Heart left ventricle (tissue), 16 donors: Measurements from ENCODE around the gene TEDC1. TPM values are rescaled to one million over a fixed set of nuclear protein-coding genes. Genes with fewer than 3 reads are reported as not detected.

Experiments used
- ATAC-seq, 4 donors: fragments of 200-7000 bp; cut with Tn5 transposase; one replicate each; pipeline ENCODE4 v1.9.1; 2020 to 2022; ENCODE audit warnings: moderate library complexity in 4 of 4, mild to moderate bottlenecking in 3 of 4, moderate number of reproducible peaks in 1 of 4
- DNase-seq, 5 donors: peaks; one replicate each; pipeline ENCODE4 v3.0.0-alpha.2; 2020
- H3K27ac ChIP-seq, 12 donors: fragments of 200-600 bp; sonication (generic) in 4 of 12; one replicate each; pipeline versions ENCODE4 v1.5.0 to v1.8.0; 2016 to 2022; ENCODE audit warnings: mild to moderate bottlenecking in 2 of 12
- H3K27me3 ChIP-seq, 9 donors: fragments of 200-600 bp; sonication (generic) in 2 of 9; one replicate each; pipeline versions ENCODE4 v1.5.1 to v1.8.0; 2016 to 2022; ENCODE audit warnings: mild to moderate bottlenecking in 3 of 9
- H3K36me3 ChIP-seq, 9 donors: fragments of 200-600 bp; sonication (generic) in 2 of 9; one replicate each; pipeline versions ENCODE4 v1.5.0 to v1.8.0; 2018 to 2022; ENCODE audit warnings: mild to moderate bottlenecking in 2 of 9
- H3K4me1 ChIP-seq, 12 donors: fragments of 200-600 bp; sonication (generic) in 4 of 12; one replicate each; pipeline versions ENCODE4 v1.5.0 to v1.8.0; 2016 to 2022; ENCODE audit warnings: mild to moderate bottlenecking in 3 of 12
- H3K4me3 ChIP-seq, 12 donors: fragments of 200-600 bp; sonication (generic) in 4 of 12; one replicate each; pipeline versions ENCODE4 v1.5.0 to v1.8.0; 2017 to 2022; ENCODE audit warnings: mild to moderate bottlenecking in 9 of 12, moderate library complexity in 4 of 12
- H3K9me3 ChIP-seq, 12 donors: fragments of 200-600 bp; sonication (generic) in 4 of 12; one replicate each; pipeline versions ENCODE4 v1.5.0 to v1.8.0; 2016 to 2022; ENCODE audit warnings: mild to moderate bottlenecking in 1 of 12
- POLR2A ChIP-seq, 2 donors: fragments of 450-650 bp; IDR thresholded peaks; one replicate each; pipeline ENCODE4 v1.6.1; 2017; ENCODE audit warnings: antibody characterized with exemption in 2 of 2, mild to moderate bottlenecking in 2 of 2, moderate library complexity in 2 of 2
- WGBS, 4 donors: extraction: QIAGEN DNeasy Blood & Tissue Kit in 2 of 4; methylation state at CpG; one replicate each; pipeline versions ENCODE4 v1.1.5 to v1.1.7; 2013 to 2018; 5-methylcytosine and 5-hydroxymethylcytosine counted together
- intact Hi-C, 10 donors: fragments of 100-400 bp; cut with DNase I; formaldehyde crosslinking; loops; one replicate each; pipeline versions ENCODE4 v1.11.1 to v1.14.2; 2022
- polyA plus RNA-seq, 2 donors: library from polyadenylated mRNA; stranded (reverse); fragments of 200-250 nt; gene quantifications; one replicate each; pipeline ENCODE4 v1.2.3, GENCODE V29; 2013
- total RNA-seq, 9 donors: library from RNA; depleted of rRNA in 2 of 9; stranded (reverse); fragments of >200 nt in 2 of 9; fragmentation: NEBNext Ultra II Directional in 3 of 9; extraction: Animal tissue kit (Norgen Biotek cat#: 25700) in 3 of 9; gene quantifications; one replicate each; pipeline versions ENCODE4 v1.1.0 to v1.2.4, GENCODE V29; 2016 to 2023
- TF ChIP-seq, protein P1 (sequence below), 12 donors: fragments of 200-600 bp; sonication (generic) in 4 of 12; IDR thresholded peaks; one replicate each; pipeline versions ENCODE4 v1.5.0 to v1.8.0; 2018 to 2022; ENCODE audit warnings: antibody characterized with exemption in 12 of 12, mild to moderate bottlenecking in 5 of 12
- donor health status: ischemic (EF 13 %, LVEDD 7.1; RV severe dilation, severe dysfunction).
- donor health status: healthy with polysubstance abuse.
- donor health status: DM: no; HTN: yes; CAD: no.
- donor health status: DM: no; HTN: no; CAD: no.
- donor health status: ischemic (EF 25% LVEDD 6.9; RV normal size, moderate dysfunction).
- donor health status: ischemic (EF 25% LVEDD 5.7; RV mildly dilated, moderate dysfunction).
- donor health status: healthy.
- donor health status: DM: yes; HTN: yes; CAD: no.
- donor health status: ischemic (EF 35%, LVEDD 5.7; RV mildly dilated, moderate dysfunction).
- donor health status: nonischemic (EF 11% LVEDD 7.7; RV severe dilation, severe dysfunction).
- donor health status: DM: yes; HTN: yes; CAD: no.
- donor health status: PGD.
- donor health status: ischemic (EF 29% LVEDD 5.4; RV normal size, mild dysfunction).
- donor health status: nonischemic (EF 23%, LVEDD 6.1; RV moderate dilation, normal function).

TEDC1 gene
- total and polyA plus RNA-seq, 11 donors = 0.94 to 12.4 (median 3.7) TPM

DNA sequence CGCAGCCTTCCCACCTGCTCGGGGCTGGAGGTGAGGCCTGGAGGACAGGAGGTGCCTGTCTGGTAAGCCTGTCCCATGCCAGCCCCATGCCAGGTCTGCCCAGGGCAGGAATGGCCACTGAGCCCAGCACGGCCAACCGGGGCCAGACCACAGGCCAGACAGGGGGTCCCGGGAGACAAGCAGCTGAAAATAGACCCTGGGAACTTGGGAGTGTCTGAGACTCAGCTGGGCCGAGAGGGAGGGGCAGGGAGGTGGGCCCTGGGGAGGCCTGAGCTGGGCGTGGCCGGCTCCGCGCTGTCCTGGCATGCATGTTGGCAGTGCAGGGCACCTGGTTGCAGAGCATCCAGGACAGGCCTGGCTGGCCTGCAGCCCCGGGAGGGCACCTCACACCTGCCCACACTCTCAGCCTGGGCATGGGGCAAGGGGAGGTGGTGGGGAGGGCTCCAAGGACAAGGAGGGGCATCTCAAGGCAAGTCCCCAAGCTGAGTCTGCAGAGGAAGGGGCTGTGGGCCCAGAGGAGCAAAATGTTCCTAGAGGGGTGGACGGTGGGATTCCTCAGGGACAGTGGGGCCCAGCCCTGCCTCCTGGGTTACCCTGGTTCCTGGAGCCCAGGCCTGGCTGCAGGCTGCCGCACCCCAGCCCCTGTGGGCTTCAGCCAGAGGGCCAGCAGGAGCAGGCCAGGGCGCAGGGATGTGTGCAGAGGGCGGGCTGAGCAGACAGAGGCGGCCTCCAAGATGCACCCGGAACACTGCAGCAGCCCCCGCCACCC lies 7.6 kb upstream of the TEDC1 start:
- ATAC-seq (no peak), DNase-seq (peak in 2 of 5 donors; percentile 61 to 65)
- Histone ChIP-seq H3K27me3 (peaks cover 0 to 6% (median 0%) of the 10 kb centered on the region in 9 donors), H3K27ac (peak overlapping the region; percentile 94 to 100 (median 97)), H3K4me3 (no peak overlapping the region), H3K9me3 (no peaks in the 10 kb centered on the region), H3K36me3 (peaks cover 0 to 17% (median 12%) of the 10 kb centered on the region in 9 donors), H3K4me1 (peaks cover 29 to 100% (median 92%) of the 10 kb centered on the region in 12 donors)
- TF ChIP-seq, protein P1, sequence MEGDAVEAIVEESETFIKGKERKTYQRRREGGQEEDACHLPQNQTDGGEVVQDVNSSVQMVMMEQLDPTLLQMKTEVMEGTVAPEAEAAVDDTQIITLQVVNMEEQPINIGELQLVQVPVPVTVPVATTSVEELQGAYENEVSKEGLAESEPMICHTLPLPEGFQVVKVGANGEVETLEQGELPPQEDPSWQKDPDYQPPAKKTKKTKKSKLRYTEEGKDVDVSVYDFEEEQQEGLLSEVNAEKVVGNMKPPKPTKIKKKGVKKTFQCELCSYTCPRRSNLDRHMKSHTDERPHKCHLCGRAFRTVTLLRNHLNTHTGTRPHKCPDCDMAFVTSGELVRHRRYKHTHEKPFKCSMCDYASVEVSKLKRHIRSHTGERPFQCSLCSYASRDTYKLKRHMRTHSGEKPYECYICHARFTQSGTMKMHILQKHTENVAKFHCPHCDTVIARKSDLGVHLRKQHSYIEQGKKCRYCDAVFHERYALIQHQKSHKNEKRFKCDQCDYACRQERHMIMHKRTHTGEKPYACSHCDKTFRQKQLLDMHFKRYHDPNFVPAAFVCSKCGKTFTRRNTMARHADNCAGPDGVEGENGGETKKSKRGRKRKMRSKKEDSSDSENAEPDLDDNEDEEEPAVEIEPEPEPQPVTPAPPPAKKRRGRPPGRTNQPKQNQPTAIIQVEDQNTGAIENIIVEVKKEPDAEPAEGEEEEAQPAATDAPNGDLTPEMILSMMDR (IDR thresholded peaks at IDR 0.05) = no peak
- no peak for TF ChIP-seq POLR2A (IDR thresholded peaks at IDR 0.05)
- intact Hi-C loops = loop anchor here in 1 of 10 donors (10.0 kb wide), 1 partner anchor 69 kb away; the partner anchor contains the start of gene MTA1
- 44 to 81% (median 56%) methylated on average over 7 to 18 of the region's 18 CpGs for WGBS, 4 donors

DNA sequence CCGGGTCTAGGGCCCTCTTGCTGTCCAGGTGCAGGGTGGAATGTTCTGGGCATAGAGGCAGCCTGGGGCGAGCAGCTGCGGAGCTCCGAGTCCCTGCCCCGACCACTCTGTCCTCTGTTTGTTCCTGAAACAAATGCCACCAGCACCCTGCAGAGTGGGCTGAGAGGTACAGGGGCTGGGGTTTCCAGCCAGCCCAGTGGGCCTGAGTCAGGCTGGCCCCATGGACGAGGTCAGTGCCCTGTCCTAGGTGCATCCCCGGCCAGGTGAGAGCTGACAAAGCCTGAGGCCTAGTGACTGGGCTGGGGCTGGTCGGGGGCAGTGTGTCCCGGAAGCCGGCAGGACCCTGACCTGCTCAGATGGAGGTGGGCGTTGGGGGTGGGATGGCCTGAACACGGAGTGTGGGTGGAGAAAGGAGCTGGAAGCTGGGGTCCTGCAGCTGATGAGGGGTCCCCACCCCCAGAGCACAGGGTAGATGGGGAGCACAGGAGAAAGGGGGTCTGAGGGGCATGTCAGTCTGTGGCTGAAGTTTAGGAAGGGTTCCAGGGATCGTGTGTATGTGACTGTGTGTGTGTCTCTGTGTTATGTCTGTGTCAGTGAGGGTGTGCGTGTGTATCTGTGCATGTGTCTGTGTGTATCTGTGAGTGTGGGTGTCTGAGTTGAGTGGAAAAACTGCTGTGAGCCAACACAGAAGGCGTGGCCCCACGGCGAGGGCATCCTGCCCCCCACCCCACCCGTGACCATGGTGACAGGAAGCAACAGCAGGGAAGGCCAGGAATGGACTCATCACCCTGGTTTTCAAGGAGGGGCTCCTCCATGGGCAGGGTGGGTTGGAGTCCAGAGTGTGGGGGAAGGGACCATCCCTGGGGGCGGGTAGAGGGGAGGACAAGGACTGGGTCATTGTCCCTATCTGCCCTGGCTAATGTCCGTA lies 6.7 kb upstream of the TEDC1 start:
- Histone ChIP-seq H3K36me3 (peaks cover 0 to 13% (median 7%) of the 10 kb centered on the region in 9 donors), H3K27ac (peak overlapping the region; percentile 2 to 100 (median 97)), H3K4me1 (peaks cover 37 to 100% (median 95%) of the 10 kb centered on the region in 12 donors), H3K4me3 (no peak overlapping the region), H3K9me3 (no peaks in the 10 kb centered on the region), H3K27me3 (peaks cover 0 to 6% (median 0%) of the 10 kb centered on the region in 9 donors)
- WGBS, 4 donors = 37 to 55% (median 50%) methylated on average over 15 to 20 of the region's 20 CpGs
- peak in 4 of 5 donors; percentile 70 to 80 (median 74) for DNase-seq
- intact Hi-C loops = loop anchor here in 1 of 10 donors (10.0 kb wide), 1 partner anchor 70 kb away; the partner anchor contains the start of gene MTA1
- no peak for TF ChIP-seq POLR2A (IDR thresholded peaks at IDR 0.05)
- TF ChIP-seq, protein P1 (IDR thresholded peaks at IDR 0.05) = no peak
- ATAC-seq = peak in 1 of 4 donors; percentile 4

DNA sequence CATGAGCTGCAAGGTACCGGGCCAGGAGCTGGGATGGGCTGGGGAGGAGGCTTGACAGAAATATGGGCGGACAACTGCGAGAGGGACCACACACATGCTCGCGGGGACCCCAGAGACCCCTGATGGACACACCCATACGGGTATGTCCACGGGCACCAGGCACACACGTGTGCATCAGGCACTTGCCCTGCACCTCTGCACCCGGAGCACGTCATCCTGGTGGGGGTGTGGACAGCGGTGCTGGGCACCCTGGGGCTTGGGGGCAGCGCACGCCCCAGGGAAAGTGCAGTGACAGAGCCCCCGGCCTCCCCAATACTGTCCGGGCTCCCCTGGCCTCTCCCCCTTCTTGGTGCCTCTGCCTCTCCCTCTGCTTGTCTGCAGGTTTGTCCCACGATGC lies 6.1 kb upstream of the TEDC1 start:
- intact Hi-C loops = loop anchor here in 6 of 10 donors (1.0 to 10.0 kb wide), 4 partner anchors 34 to 113 kb away; partner anchors contain the start of gene MTA1 (in 1 of the 6)
- peak overlapping the region in 11 of 12 donors; percentile 47 to 100 (median 96) for H3K27ac ChIP-seq

More for the DNA sequence above, 6.1 kb upstream of the TEDC1 start:
- H3K4me3 ChIP-seq = no peak overlapping the region
- no peaks in the 10 kb centered on the region for H3K27me3 ChIP-seq
- H3K36me3 ChIP-seq = peaks cover 0 to 7% (median 0%) of the 10 kb centered on the region in 9 donors
- 66 to 72% (median 71%) methylated on average over 14 to 16 of the region's 16 CpGs for WGBS, 4 donors
- no peak for DNase-seq
- no peak for ATAC-seq
- no peaks in the 10 kb centered on the region for H3K9me3 ChIP-seq
- TF ChIP-seq, protein P1 (IDR thresholded peaks at IDR 0.05) = no peak
- TF ChIP-seq POLR2A (IDR thresholded peaks at IDR 0.05) = no peak
- peaks cover 38 to 100% (median 92%) of the 10 kb centered on the region in 12 donors for H3K4me1 ChIP-seq
